Psoas muscle (tissue), 8 donors: ENCODE results near the gene ACAD11. TPM values are rescaled to one million over a fixed set of nuclear protein-coding genes. Genes with fewer than 3 reads are reported as not detected.
"Not testable (repeated sequence)": the region's sequence is repeated elsewhere in the genome, so short reads cannot be mapped to it uniquely, and the experiment has no call there.

Experiments used
- ATAC-seq, 4 donors: fragments of 200-7000 bp; cut with Tn5 transposase; one replicate each; pipeline ENCODE4 v1.9.1; 2020; ENCODE audit warnings: moderate library complexity in 3 of 4, mild to moderate bottlenecking in 2 of 4
- DNase-seq, 2 donors: peaks; one replicate each; pipeline ENCODE4 v3.0.0-alpha.2; 2020
- H3K27ac ChIP-seq: fragments of 200-600 bp; one replicate; pipeline ENCODE4 v1.8.0; 2022
- H3K27me3 ChIP-seq, 3 donors: fragments of 200-600 bp in 1 of 3; one replicate each; pipeline versions ENCODE4 v1.6.1 to v1.8.0; 2013 to 2022; ENCODE audit warnings: low read length in 2 of 3, mild to moderate bottlenecking in 2 of 3, moderate library complexity in 1 of 3; ENCODE audit not compliant: insufficient read depth in 3 of 3
- H3K36me3 ChIP-seq, 2 donors: fragments of 200-600 bp in 1 of 2; one replicate each; pipeline versions ENCODE4 v1.6.1 to v1.8.0; 2013 to 2022; ENCODE audit warnings: low read depth in 1 of 2, mild to moderate bottlenecking in 1 of 2, moderate library complexity in 1 of 2; ENCODE audit not compliant: insufficient read depth in 1 of 2
- H3K4me1 ChIP-seq: fragments of 200-600 bp; one replicate; pipeline ENCODE4 v1.8.0; 2022
- H3K4me3 ChIP-seq: fragments of 200-600 bp; one replicate; pipeline ENCODE4 v1.8.0; 2022; ENCODE audit warnings: mild to moderate bottlenecking
- H3K9me3 ChIP-seq: fragments of 200-600 bp; one replicate; pipeline ENCODE4 v1.8.0; 2022
- CTCF ChIP-seq: fragments of 200-600 bp; IDR thresholded peaks from one replicate; pipeline ENCODE4 v1.8.0; 2022; ENCODE audit warnings: antibody characterized with exemption
- WGBS, 3 donors: extraction: QIAGEN DNeasy Blood & Tissue Kit; methylation state at CpG; one replicate each; pipeline versions ENCODE4 v1.1.6 to v1.1.7; 2013; 5-methylcytosine and 5-hydroxymethylcytosine counted together
- intact Hi-C, 2 donors: fragments of 100-400 bp; cut with DNase I; formaldehyde crosslinking; loops; one replicate each; pipeline versions ENCODE4 v1.11.0 to v1.14.2; 2022
- polyA plus RNA-seq, 3 donors: library from polyadenylated mRNA; stranded (reverse); fragments of 200-250 nt; gene quantifications; one replicate each; pipeline ENCODE4 v1.2.3, GENCODE V29; 2013
- total RNA-seq, 4 donors: library from RNA; stranded (reverse); fragmentation: NEBNext Ultra II Directional in 2 of 4; extraction: Animal tissue kit (Norgen Biotek cat#: 25700) in 2 of 4; gene quantifications; one replicate each; pipeline versions ENCODE4 v1.2.1 to v1.2.4, GENCODE V29; 2021 to 2023
- donor health status: healthy with polysubstance abuse.
- donor health status: DM: no; HTN: no; CAD: no; lungs with moderate emphysema.
- donor health status: Bipolar disorder and iron deficiency.
- donor health status: healthy.
- donor health status: DM: yes; HTN: yes; CAD: no.
- donor health status: DM: no; HTN: no; CAD: no.
- donor health status: DM: no; HTN: no; CAD: no.
- donor health status: DM: yes; HTN: yes; CAD: no.

ACAD11 gene
- total and polyA plus RNA-seq, 7 donors, result 1.8 to 7.5 (median 5.7) TPM

- no peak overlapping the region for H3K27ac ChIP-seq
- H3K9me3 ChIP-seq, result no peaks in the 10 kb centered on the region
- no peak overlapping the region for H3K4me3 ChIP-seq
- TF ChIP-seq CTCF, result no peak
- no peaks in the 10 kb centered on the region for H3K4me1 ChIP-seq
- intact Hi-C loops, result no loop called here
- H3K36me3 ChIP-seq, result peaks cover 2 to 27% of the 10 kb centered on the region in 2 donors
- DNase-seq (peak; percentile 55 to 58), ATAC-seq (peak in 3 of 4 donors; percentile 48 to 63 (median 54))
- 54 to 77% (median 55%) methylated on average over 8 of the region's 8 CpGs for WGBS, 3 donors
- no peaks in the 10 kb centered on the region for H3K27me3 ChIP-seq
These were observed 103.0 kb downstream of the ACAD11 start for GRCh38 chr3:132556508-132557159.

GRCh38 chr3:132556036-132556386 is 103.6 kb downstream of the ACAD11 start:
- H3K27ac ChIP-seq, DNase-seq, H3K9me3 ChIP-seq, ATAC-seq, H3K4me3 ChIP-seq, intact Hi-C loops, H3K4me1 ChIP-seq, H3K27me3 ChIP-seq: not testable (repeated sequence)
- 86 to 93% (median 90%) methylated on average over 3 of the region's 3 CpGs for WGBS, 3 donors
- peaks cover 2 to 25% of the 10 kb centered on the region in 2 donors for H3K36me3 ChIP-seq

GRCh38 chr3:132555306-132556035 is 104.1 kb downstream of the ACAD11 start:
- 60 to 79% (median 63%) methylated on average over 5 of the region's 5 CpGs for WGBS, 3 donors
- Histone ChIP-seq H3K27me3 (no peaks in the 10 kb centered on the region), H3K9me3 (no peaks in the 10 kb centered on the region), H3K27ac (no peak overlapping the region), H3K36me3 (peaks cover 2 to 20% of the 10 kb centered on the region in 2 donors), H3K4me3 (no peak overlapping the region), H3K4me1 (no peaks in the 10 kb centered on the region)
- intact Hi-C loops, result no loop called here
- ATAC-seq, result no peak
- no peak for TF ChIP-seq CTCF
- DNase-seq, result no peak

GRCh38 chr3:132554437-132554836 is 105.2 kb downstream of the ACAD11 start:
- TF ChIP-seq CTCF, result no peak
- Histone ChIP-seq H3K9me3 (no peaks in the 10 kb centered on the region), H3K27ac (no peak overlapping the region), H3K4me1 (no peaks in the 10 kb centered on the region), H3K27me3 (no peaks in the 10 kb centered on the region), H3K36me3 (peaks cover 2 to 12% of the 10 kb centered on the region in 2 donors), H3K4me3 (no peak overlapping the region)
- ATAC-seq (no peak), DNase-seq (no peak)
- intact Hi-C loops, result no loop called here
- 53 to 57% (median 54%) methylated on average over 8 of the region's 8 CpGs for WGBS, 3 donors

- Histone ChIP-seq H3K4me3 (no peak overlapping the region), H3K27ac (no peak overlapping the region), H3K36me3 (peaks cover 1 to 6% of the 10 kb centered on the region in 2 donors), H3K9me3 (no peaks in the 10 kb centered on the region), H3K27me3 (no peaks in the 10 kb centered on the region), H3K4me1 (no peaks in the 10 kb centered on the region)
- intact Hi-C loops, result no loop called here
- ATAC-seq (no peak), DNase-seq (no peak)
- TF ChIP-seq CTCF, result no peak
- 68 to 72% (median 71%) methylated on average over 6 of the region's 6 CpGs for WGBS, 3 donors
These were observed 105.8 kb downstream of the ACAD11 start for GRCh38 chr3:132553826-132554225.
